DND-41 (cell line): ENCODE results near the gene DSG1.
"Not testable (repeated sequence)": the region's sequence is repeated elsewhere in the genome, so short reads cannot be mapped to it uniquely, and the experiment has no call there.

Source experiments
- ATAC-seq: fragments of 200-7000 bp; cut with Tn5 transposase; 3 replicates; pipeline ENCODE4 v1.9.1; 2021; ENCODE audit warnings: low read depth; ENCODE audit not compliant: insufficient read depth
- DNase-seq: peaks from one replicate; pipeline ENCODE4 v3.0.0-alpha.2; 2020
- H2AFZ ChIP-seq: 2 replicates; pipeline ENCODE4 v1.6.0; 2012; ENCODE audit warnings: low read depth, low read length
- H3K27ac ChIP-seq: 2 replicates; pipeline ENCODE4 v1.5.1; 2012; ENCODE audit warnings: low read length, inconsistent platforms
- H3K27me3 ChIP-seq: fragments of 200-600 bp; sonication (generic); 2 replicates; pipeline ENCODE4 v1.6.0; 2012; ENCODE audit warnings: low read length, mild to moderate bottlenecking, inconsistent platforms; ENCODE audit not compliant: insufficient read depth, poor library complexity
- H3K36me3 ChIP-seq: 2 replicates; pipeline ENCODE4 v1.5.1; 2012; ENCODE audit warnings: low read length, inconsistent platforms; ENCODE audit not compliant: insufficient read depth
- H3K4me1 ChIP-seq: 2 replicates; pipeline ENCODE4 v1.5.1; 2012; ENCODE audit warnings: mild to moderate bottlenecking, low read length; ENCODE audit not compliant: insufficient read depth
- H3K4me2 ChIP-seq: 2 replicates; pipeline ENCODE4 v1.6.0; 2012; ENCODE audit warnings: mild to moderate bottlenecking, moderate library complexity, low read length, inconsistent platforms; ENCODE audit not compliant: insufficient read depth
- H3K4me3 ChIP-seq, 2 experiments: fragments of 200-600 bp in 1 of 2; shearing (Covaris generic) in 1 of 2; 2 replicates each; pipeline ENCODE4 v1.5.1; 2012 to 2016; ENCODE audit warnings: inconsistent platforms in 2 of 2, low read length in 2 of 2, mild to moderate bottlenecking in 2 of 2, low read depth in 1 of 2, moderate library complexity in 1 of 2
- H3K79me2 ChIP-seq: 2 replicates; pipeline ENCODE4 v1.6.0; 2012; ENCODE audit warnings: low read length, inconsistent platforms; ENCODE audit not compliant: insufficient read depth
- H3K9ac ChIP-seq: 2 replicates; pipeline ENCODE4 v1.6.0; 2012; ENCODE audit warnings: low read depth, mild to moderate bottlenecking, inconsistent platforms, low read length, moderate library complexity
- H3K9me3 ChIP-seq: 2 replicates; pipeline ENCODE4 v1.5.1; 2012; ENCODE audit warnings: low read length, moderate library complexity, mild to moderate bottlenecking, inconsistent platforms; ENCODE audit not compliant: insufficient read depth, severe bottlenecking
- H4K20me1 ChIP-seq: 2 replicates; pipeline ENCODE4 v1.6.0; 2012; ENCODE audit warnings: low read length; ENCODE audit not compliant: insufficient read depth
- EZH2 ChIP-seq: IDR thresholded peaks from 3 replicates; pipeline ENCODE4 v1.6.1; 2012; ENCODE audit warnings: borderline replicate concordance, low read depth, mild to moderate bottlenecking, moderate library complexity, low read length, inconsistent platforms; ENCODE audit not compliant: severe bottlenecking
- TF ChIP-seq, protein P1 (sequence below): IDR thresholded peaks from 2 replicates; pipeline ENCODE4 v1.5.1; 2012; ENCODE audit warnings: borderline replicate concordance, low read length, moderate library complexity, mild to moderate bottlenecking; ENCODE audit not compliant: poor library complexity, severe bottlenecking; ENCODE audit errors: extremely low read depth

The DSG1 gene

GRCh38 chr18:31278609-31279071, 39.3 kb upstream of the DSG1 start:
- Histone ChIP-seq H4K20me1 (no peaks in the 10 kb centered on the region), H3K27ac (no peak overlapping the region), H3K4me1 (no peaks in the 10 kb centered on the region), H3K79me2 (no peaks in the 10 kb centered on the region), H3K9me3 (no peaks in the 10 kb centered on the region), H3K27me3 (no peaks in the 10 kb centered on the region), H3K36me3 (no peaks in the 10 kb centered on the region), H3K9ac (no peak overlapping the region), H2AFZ (no peak overlapping the region), H3K4me3 (no peak overlapping the region), H3K4me2 (no peak overlapping the region)
- DNase-seq: no peak
- ATAC-seq: no peak
- TF ChIP-seq, protein P1, sequence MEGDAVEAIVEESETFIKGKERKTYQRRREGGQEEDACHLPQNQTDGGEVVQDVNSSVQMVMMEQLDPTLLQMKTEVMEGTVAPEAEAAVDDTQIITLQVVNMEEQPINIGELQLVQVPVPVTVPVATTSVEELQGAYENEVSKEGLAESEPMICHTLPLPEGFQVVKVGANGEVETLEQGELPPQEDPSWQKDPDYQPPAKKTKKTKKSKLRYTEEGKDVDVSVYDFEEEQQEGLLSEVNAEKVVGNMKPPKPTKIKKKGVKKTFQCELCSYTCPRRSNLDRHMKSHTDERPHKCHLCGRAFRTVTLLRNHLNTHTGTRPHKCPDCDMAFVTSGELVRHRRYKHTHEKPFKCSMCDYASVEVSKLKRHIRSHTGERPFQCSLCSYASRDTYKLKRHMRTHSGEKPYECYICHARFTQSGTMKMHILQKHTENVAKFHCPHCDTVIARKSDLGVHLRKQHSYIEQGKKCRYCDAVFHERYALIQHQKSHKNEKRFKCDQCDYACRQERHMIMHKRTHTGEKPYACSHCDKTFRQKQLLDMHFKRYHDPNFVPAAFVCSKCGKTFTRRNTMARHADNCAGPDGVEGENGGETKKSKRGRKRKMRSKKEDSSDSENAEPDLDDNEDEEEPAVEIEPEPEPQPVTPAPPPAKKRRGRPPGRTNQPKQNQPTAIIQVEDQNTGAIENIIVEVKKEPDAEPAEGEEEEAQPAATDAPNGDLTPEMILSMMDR: no peak

GRCh38 chr18:31280502-31280901, 37.5 kb upstream of the DSG1 start:
- Histone ChIP-seq H3K27me3 (no peaks in the 10 kb centered on the region), H3K36me3 (no peaks in the 10 kb centered on the region), H3K9ac (no peak overlapping the region), H3K79me2 (no peaks in the 10 kb centered on the region), H3K4me3 (no peak overlapping the region), H2AFZ (no peak overlapping the region), H3K4me2 (no peak overlapping the region), H4K20me1 (no peaks in the 10 kb centered on the region), H3K9me3 (no peaks in the 10 kb centered on the region), H3K4me1 (no peaks in the 10 kb centered on the region), H3K27ac (no peak overlapping the region)
- TF ChIP-seq, protein P1: no peak
- no peak for TF ChIP-seq EZH2
- DNase-seq (no peak), ATAC-seq (no peak)

DNA sequence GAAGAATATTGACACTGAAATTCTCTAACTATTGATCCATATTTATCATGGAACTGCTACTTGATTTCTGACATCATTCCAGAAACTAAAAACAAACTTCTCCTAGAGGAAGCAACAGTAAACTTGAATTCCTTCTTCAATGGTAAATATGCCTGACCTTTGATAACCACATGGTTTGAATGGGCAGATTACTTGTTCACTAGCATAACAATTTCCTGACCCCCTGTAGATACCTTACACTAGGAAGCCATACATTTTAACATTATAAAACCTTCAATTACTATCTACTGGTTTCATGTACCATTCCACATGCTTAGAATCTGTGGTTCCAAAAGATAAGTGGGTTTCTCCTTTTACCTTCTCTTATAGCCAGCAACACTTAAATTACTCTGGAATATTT, 36.5 kb upstream of the DSG1 start:
- Histone ChIP-seq H3K4me3 (no peak overlapping the region), H3K27me3 (no peaks in the 10 kb centered on the region), H4K20me1 (no peaks in the 10 kb centered on the region), H3K27ac (no peak overlapping the region), H3K9ac (no peak overlapping the region), H3K4me2 (no peak overlapping the region), H3K36me3 (no peaks in the 10 kb centered on the region), H3K79me2 (no peaks in the 10 kb centered on the region), H3K9me3 (no peaks in the 10 kb centered on the region), H3K4me1 (no peaks in the 10 kb centered on the region), H2AFZ (no peak overlapping the region)
- no peak for TF ChIP-seq EZH2
- TF ChIP-seq, protein P1: no peak
- DNase-seq (no peak), ATAC-seq (no peak)

- ATAC-seq, H3K79me2 ChIP-seq, H3K9me3 ChIP-seq, H3K27me3 ChIP-seq, DNase-seq, H3K4me2 ChIP-seq, H3K27ac ChIP-seq, H3K4me3 ChIP-seq, H3K9ac ChIP-seq, H3K36me3 ChIP-seq, H3K4me1 ChIP-seq, H2AFZ ChIP-seq, H4K20me1 ChIP-seq: not testable (repeated sequence)
Measured at GRCh38 chr18:31289446-31289845, 28.5 kb upstream of the DSG1 start.
